ENCODE results near the gene TMEM161A.
"Not testable (repeated sequence)": the region's sequence is repeated elsewhere in the genome, so short reads cannot be mapped to it uniquely, and the experiment has no call there.

The TMEM161A gene
- 4.6 to 16.3 (median 9.7) reads per million in 17 experiments for total RNA-seq

DNA sequence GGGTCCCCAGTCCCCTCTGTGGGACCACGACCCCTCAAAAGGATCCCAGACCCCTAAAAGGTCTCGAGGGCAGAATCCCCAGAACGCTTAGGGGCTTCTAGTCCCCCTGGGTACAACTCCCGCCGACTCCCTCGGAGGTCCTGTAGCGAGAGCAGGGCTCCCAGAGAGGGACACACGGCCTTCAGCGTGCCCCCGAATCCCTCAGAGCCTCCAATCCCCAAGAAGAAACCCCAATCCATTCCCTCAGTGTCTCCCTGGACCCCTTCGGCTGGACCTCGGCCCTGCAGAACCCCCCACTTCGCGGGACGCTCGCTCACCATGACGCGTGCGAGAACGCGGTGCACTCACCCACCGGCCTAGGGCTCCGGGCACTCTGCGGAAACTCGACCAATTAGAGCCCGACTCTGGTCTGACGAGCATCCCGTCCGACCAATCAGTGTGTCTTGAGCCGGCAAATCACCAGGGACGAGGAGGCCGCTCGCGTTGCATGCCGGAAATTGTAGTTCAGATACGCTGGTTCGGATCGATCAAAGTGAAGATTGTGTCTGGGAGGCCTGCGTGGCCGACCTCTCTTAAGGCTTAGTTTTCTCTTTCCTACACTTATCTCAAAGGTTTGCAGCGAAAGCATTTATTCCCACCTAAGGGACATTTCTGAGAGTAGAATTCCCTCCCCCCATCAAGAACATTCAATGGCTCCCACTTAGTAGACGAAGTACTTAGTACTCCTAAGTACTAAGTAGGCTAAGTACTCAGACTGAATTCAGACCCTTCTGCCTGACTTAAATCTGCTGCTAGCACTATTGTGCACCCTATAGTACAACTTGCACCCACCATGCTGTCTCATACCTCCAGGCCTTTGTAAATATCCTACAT, at the start of gene TMEM161A:
TSS of gene TMEM161A (minus strand) at position 370 of the 873 bp plus-strand sequence. CDS start at position 320, 50 bp downstream.
- DNase-seq: peak; percentile 97 to 98 (median 98)

DNA sequence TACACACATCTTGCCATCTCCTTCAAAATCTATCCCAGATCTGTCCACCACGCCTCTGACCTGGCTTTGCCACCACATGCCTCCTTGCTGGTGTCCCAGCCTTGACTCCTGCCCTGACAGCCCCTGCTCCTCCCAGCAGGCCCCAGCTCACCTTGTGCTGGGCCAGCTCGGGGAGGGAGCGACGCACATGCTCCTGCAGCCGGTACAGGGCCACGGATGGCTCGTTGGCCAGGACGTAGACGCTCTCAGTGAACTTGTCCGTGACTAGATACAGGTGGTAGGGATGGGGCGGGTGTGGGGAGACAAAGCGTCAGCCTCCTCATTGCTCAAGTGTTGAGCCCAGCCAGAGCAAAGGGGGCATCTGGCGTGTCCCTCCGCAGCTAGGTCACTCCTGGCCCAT, 48.5 kb upstream of the TMEM161A start:
- no peak for DNase-seq

DNA sequence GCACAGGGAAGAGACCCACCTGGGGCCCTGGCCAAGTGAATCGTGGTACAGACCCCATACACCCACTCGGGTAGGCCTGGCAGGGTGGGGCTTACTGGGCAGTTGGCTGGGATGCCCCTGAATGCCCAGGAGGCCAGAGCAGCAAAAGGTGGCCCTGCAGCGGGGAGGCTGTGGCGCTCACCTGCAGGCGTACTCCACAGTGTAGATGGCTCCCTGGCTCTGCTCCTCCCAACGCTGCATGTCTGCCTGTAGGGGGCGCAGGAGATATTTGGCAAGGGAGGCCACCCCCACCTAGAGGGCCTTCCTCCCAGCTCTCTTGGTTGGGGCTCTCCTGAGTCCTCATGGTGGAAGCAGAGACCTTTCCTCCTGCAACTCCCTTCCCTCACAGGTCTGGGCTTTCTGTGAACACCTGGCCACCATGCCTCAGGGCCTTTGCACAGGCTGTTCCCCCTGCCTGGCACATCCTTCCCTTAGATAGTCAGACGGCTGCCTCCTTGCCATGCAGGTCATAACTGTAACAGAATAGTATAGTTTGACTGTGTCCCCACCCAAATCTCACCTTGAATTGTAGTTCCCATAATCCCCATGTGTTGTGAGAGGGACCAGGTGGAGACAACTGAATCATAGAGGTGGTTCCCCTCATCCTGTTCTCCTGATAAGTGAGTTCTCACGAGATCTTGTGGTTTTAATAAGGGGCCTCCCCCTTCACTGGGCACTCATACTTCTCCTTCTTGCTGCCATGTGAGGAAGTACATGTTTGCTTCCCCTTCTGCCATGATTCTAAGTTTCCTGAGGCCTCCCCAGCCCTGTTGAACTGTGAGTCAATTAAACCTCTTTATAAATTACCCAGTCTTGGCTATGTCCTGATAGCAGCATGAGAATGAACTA, 47.8 kb upstream of the TMEM161A start:
- peak; percentile 8 to 65 (median 48) for DNase-seq

DNA sequence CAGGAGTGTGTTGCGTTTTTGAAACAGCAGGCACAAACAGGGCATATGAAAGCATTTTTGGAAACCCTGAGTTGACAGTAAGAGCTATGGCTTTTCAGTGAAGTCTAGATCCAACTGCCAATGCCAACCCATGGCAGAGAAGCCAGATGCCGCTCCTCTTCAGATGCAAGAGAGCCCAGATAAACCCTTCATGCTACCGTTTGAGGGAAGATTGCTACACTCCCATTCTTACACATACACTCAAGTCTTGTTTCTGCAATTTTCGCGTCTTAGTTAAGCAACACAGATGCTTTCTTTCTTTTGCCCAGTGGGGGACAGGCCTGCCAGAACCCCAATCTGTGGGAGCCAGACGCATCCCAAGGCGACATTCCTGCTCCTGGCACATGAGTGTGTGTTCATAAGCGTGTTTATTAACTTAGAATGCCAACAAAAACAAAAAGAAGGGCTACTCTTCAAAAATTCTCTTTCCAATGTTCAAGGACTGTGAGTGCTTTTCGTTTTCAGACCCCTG, 43.3 kb upstream of the TMEM161A start:
- DNase-seq: no peak

DNA sequence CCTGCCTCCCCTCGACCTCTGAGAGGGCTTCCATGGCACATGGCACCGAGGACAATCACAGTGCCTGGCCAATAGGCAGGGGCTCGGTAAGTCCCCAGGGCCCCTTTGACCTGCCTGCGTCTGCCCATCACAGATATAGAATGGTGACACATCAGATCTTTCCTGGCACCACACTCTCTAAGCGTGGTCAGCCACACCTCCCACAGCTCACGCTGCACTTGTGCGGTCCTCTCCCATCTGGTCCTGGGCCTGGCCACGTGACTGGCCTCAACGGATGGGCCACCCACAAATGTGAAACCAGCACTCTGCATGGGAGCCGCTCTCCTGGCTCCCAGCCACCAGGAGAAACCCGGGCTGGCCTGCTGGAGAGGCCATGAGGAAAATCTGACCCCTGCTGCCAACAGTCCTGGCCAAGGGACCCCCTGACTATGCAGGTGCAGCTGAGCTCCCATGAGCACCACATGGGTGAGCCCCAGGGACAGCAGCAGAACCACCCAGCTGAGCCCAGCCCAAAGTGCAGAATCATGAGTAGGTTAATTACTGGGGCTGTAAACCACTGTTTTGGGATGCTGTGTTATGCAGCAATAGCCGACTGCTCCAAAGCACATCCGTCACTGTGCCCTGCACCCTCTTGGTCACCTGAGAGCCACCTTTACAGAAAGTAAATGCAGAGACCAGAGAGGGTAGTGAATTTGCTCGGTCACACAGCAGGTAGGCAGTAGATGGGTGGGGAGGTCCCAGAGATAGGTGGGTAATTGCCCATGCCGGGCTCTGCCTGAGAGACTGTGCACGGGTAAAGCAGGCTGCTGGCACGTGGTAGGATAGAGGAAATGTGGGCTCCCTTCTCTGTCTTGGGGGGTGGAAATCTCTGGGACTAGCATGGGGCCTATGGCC, 41.5 kb upstream of the TMEM161A start:
- DNase-seq: no peak

DNA sequence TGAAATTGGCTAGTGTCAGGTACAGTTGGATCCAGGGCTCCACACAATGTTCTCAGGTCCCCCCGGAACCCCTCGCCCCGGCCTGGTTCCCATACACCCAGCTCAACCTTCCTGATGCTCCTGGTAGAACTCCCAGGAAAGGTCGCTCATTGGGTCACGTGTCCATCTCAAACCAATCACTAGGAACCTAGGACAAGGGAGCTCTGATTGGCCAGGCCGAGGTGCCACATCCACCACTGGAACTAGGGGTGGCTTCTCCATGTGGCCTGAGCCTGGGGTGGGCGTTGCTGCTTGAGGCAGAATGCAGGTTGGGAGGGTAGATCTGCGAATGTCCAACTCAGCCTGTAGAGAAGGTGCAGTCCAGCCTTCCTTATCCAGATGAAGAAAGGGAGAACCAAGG, 38.7 kb upstream of the TMEM161A start:
- DNase-seq: no peak

DNA sequence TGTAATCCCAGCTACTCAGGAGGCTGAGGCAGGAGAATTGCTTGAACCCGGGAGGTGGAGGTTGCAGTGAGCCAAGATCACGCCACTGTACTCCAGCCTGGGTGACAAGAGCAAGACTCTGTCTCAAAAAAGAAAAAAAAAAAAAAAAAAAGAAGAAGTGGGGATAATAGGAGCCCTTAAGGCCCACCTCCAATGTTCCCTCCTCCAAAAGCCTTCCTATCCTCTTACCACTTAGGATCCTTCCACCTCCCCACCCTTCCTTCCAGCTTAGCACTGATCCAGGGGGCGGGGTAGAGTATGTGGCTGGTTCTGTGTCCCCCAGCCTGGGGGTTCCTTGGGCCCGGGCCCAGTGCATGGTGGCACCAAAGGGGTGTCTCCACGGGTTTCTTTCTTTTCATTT, 35.0 kb upstream of the TMEM161A start:
- DNase-seq: not testable (repeated sequence)

DNA sequence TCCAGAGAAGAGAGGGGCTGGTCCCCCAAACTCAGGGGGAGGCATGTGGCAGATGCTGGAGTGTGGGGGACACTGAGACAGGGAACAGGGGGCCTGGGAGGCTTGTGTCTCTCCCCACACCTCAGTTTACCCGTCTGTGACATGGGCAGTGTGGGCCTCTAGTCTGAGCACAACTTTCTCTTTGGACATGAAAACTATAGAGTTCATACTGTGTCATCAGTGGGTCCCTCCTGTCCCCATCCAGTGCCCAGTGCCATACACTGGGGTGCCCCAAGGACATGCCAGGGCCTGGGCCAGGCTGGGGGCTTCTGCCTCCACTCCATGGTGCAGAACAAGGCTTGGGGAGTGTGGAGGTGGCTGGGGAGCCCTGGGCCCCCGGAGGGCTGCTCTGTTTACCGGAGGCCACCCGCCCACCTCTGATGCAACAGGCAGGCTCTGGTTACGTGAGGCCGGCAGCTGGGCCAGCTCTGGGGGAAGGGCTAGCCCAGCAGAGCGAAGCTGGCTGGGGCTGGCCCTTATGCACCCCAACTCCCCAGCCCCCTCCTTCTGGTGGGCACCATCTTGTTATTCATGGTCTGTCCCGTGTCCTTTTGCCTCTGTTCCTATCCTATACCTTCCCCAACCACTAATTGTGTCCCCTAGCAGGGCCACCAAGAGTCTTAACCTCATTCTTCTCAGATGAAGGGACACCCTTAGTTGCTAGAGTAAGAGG, 33.7 kb upstream of the TMEM161A start:
- DNase-seq: peak in 2 of 4 experiments; percentile 14 to 42

DNA sequence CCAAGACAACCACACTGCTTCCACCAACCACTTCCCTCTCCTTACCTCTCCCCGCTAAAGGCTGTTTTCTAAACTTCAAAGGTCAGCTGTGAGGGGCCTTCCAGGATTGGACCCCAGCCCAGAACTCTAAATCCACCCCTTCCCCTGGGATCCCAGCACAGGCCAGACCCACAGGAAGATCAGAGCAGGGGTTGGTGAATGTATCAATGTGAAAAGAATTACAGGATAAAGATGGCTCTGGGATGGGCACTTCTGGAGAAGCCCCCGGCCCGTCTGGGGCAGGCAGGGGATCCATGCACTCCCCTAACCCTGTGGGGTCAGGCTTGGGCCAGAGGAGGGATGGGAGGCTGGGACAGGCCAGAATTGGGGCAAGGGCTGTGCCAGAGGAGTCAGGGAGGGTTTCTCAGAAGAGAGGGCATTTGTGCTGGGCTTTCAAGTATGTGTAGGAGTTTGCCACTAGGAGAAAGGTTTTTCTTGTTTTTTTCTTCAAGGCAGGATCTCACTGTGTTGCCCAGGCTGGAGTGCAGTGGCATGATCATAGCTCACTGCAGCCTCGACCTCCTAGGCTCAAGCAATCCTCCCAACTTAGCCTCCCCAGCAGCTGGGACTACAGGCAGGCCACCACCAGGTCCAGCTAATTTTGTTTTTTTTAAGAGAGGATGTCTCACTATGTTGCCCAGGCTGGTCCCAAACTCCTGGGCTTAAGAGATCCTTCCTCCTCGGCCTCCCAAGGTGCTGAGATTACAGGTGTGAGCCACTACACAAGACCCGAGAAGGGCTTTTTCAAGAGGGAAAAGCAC, 32.8 kb upstream of the TMEM161A start:
- DNase-seq: no peak

DNA sequence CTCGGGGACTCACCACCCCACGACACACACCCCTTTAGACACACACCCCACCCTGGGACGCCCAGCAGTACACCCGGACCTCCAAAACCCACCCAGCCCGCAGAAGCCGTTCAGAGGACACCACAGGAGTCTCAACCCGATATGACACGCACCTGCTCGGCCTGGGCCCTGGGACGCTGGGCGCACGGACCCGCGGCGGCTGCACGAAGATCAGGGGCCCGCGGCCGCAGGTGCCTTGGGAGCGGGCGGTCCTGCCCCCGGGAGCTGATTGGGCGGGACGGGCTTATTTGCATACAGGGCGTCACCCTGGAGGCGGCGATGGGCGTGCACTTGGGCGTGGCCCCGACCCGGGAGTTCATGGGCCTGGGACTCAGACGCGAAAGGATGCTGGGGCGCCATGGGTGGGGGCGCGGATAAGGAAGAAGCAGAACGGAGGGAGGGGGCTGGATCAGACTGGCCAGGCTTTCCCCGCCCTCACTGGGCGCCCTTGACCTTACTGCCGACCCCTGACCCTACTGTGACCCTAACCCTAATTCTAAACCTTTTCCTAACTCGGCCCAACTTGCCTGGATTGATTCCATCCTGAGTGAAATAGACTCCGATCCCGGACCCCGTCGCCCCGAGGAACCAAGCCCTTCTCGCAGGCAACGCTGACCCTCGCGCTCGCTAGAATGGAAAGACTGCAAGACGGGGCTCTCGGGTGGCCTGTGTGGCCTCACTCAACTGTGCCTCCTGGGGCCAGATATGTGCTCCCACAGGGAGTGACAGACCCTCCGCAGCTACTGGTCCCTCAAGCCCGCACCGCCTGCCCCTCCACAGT, 32.0 kb upstream of the TMEM161A start, which contains the start of gene MEF2B:
TSS of gene MEF2B (minus strand) at position 211 of the 820 bp plus-strand sequence. CDS start 19,528 bp downstream, outside the sequence.
- peak; percentile 17 to 73 (median 46) for DNase-seq

DNA sequence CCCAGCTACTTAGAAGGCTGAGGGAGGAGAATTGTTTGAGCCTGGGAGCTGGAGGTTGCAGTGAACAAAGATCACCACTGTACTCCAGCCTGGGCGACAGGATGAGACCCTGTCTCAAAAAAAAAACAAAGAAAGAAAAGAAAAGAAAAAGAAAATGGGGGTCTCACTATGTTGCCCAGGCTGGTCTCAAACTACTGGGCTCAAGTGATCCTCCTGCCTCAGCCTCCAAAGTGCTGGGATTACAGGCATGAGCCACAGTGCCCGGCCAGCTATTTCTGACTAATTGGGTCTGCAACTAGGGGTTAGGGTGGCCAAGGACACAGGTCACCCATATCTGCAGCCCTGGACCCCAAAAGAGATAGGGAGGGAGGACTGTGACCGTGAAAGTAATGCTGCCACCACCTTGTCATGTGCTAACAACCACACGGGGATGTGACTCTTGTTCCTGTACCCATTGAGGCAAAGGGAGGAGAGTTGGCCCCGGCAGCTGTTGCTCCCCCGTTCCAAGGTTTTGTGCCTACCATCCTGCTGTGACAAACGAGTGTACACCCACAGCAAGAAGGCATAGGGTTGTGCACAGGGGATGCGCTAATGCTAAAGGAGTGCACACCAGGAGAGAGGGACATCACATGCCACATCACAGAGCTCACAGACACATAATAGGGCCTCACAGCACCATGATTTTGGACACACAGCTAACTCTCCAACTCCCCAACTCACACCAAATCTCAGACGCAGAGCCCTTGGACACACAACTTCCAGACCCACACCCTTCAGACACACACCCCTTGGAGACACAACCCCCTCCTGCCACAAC, 31.2 kb upstream of the TMEM161A start:
- DNase-seq: no peak

DNA sequence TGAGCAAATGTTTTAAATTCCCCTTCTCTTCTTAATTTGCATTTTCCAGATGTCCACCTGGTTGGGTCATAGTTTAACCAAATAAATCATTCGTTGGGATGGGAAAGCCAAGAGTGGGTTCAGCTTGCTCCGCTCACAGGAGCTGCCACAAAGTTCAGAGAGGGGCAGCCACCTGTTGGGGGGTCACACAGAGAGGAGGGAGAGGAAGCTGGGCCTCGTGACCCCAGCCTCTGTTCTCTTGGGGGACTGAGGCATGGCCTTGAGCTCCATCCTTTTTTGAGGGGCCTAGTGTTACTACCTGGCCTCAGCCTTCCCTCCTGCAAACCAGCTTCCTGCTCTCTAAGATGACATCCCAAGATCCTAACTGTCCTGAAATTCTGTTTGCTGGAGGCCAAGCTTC, 29.3 kb upstream of the TMEM161A start:
- no peak for DNase-seq

DNA sequence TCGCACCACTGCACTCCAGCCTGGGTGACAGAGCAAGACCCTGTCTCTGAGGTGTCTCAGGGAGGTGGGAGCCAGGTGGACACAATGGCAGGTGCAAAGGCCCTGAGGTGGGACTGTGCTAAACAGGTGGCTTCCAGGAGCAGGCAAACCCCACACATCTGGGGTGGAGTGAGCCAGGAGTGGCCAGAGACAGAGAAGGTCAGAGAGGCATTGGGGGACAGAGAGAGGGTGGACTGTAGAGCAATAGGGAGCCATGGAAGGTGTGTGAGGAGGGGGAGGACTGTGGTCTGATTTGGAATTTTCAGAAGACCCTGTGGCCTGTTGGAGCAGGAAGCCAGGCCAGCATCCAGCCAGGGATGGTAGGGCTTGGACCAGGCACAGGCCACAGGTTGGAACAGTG, 27.1 kb upstream of the TMEM161A start:
- DNase-seq: no peak

DNA sequence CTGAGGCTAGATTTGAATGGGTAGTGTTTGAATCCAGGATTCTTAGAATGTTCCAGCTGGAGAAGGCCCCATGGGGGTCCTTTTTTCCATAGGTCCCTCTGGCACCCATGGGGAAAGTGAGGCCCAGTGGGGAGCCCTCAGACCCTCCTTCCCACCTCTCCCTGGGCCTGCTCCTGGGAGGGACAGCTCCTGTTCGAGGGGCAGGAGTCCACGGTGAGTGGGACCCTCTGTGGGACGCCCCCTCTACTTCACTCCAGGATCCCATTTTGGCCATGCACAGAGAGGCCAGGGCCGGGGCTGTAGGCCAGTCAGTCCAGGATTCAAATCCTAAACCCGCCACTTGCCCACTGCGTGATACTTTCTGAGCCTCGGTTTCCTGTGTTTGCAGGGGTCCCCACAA, 24.2 kb upstream of the TMEM161A start:
- no peak for DNase-seq

DNA sequence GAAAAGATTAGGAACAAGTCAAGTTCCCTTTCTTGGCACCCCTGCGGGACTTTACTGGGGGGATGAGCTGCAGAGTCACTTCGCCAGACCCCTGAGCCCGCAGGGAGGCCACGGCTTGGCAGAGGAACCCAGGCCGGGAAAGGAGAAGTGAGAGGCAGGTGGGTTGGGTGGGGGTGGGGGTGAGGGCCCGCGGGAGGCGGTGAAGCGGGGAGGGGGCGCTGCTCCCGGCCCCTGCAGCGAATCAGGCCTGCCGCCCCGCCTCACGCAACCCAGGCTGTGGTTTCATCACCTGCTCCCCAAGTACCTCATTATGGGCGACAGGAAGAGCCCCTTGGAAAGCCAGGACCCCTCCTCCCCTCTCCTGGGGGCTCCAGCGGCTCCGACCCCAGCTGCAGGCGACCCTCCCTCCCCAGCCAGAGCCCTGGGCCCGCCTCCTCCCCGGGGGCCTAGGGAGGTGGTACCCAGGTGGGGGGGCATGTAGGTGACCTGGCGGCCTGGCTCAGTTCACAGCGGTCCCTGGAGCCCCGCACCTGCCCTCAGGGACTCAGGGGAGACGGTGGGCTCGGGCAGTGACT, 22.3 kb upstream of the TMEM161A start:
- peak in 1 of 4 experiments; percentile 25 for DNase-seq

DNA sequence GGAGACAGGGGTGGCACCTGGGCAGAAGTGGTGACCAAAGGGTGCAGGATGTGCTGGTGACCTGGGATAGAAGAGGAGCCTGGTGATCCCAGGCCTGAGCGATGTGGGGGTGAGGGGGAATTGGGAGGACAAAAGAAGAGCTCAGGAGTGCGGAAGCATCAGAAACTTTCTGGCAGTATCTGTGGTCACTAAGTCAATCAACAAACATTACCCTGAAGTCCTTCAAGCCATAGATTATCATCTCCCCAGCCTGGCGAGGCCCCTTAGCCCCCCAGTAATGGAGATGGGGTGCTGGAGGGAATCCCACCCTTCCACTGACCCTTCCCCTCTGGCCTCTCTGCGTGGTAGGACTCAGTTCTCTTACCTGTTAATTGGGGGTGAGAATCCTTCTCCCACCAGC, 21.3 kb upstream of the TMEM161A start:
- DNase-seq: no peak

DNA sequence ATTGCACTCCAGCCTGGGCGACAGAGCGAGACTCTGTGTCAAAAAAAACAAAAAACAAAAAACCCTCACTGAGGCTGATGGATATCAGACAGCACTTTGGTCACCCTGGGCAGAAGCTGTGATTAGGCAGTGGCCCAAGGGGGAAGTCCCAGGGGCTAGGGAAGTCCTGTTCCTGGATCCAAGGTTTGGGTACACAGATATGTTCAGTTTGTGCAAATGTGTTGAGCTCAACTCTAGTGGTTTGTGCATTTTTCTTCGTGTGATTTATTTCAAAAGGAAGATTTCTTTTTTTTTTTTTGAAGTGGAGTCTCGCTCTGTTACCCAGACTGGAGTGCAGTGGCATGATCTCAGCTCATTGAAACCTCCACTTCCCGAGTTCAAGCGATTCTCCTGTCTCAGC, 19.5 kb upstream of the TMEM161A start:
- DNase-seq: no peak

Data from suppressor macrophage (primary cell).